ENCODE results near the gene BOD1L1.
A peak's percentile ranks its signal among the peaks of the same experiment; 100 is the strongest.

BOD1L1 gene

GRCh38 chr4:13553081-13553480 is 74.4 kb downstream of the BOD1L1 start:
- no peak for DNase-seq

- DNase-seq, result peak; percentile 71 to 89 (median 75)
Observed at GRCh38 chr4:13548984-13549546, 78.5 kb downstream of the BOD1L1 start.

- no peak for DNase-seq
Observed at GRCh38 chr4:13548059-13548983, 79.2 kb downstream of the BOD1L1 start.

- peak in 1 of 4 experiments; percentile 22 for DNase-seq
Observed at GRCh38 chr4:13547485-13548041, 80.0 kb downstream of the BOD1L1 start.

- no peak for DNase-seq
Observed at GRCh38 chr4:13546941-13547484, 80.5 kb downstream of the BOD1L1 start.

- no peak for DNase-seq
Observed at GRCh38 chr4:13546142-13546940, 81.2 kb downstream of the BOD1L1 start.

GRCh38 chr4:13545394-13545808 is 82.1 kb downstream of the BOD1L1 start:
- DNase-seq, result no peak

GRCh38 chr4:13544606-13545393 is 82.7 kb downstream of the BOD1L1 start:
- DNase-seq, result no peak

- no peak for DNase-seq
Observed at GRCh38 chr4:13543839-13544605, 83.5 kb downstream of the BOD1L1 start, which contains the start of gene NKX3-2. Gene NKX3-2, minus strand, starts transcription at chr4:13544508. Its CDS starts 94 bp downstream, at chr4:13544414.

- no peak for DNase-seq
Observed at GRCh38 chr4:13543032-13543838, 84.3 kb downstream of the BOD1L1 start.

GRCh38 chr4:13542577-13543031 is 84.9 kb downstream of the BOD1L1 start:
- DNase-seq, result no peak

- peak in 1 of 4 experiments; percentile 16 for DNase-seq
Observed at GRCh38 chr4:13541720-13542576, 85.6 kb downstream of the BOD1L1 start.

GRCh38 chr4:13541176-13541604 is 86.3 kb downstream of the BOD1L1 start:
- no peak for DNase-seq

- DNase-seq, result no peak
Observed at GRCh38 chr4:13540446-13541175, 86.9 kb downstream of the BOD1L1 start.

- DNase-seq, result no peak
Observed at GRCh38 chr4:13539619-13540445, 87.7 kb downstream of the BOD1L1 start.

GRCh38 chr4:13539047-13539618 is 88.4 kb downstream of the BOD1L1 start:
- no peak for DNase-seq

- no peak for DNase-seq
Observed at GRCh38 chr4:13538427-13538973, 89.0 kb downstream of the BOD1L1 start.
